ENCODE results near the gene ZNF614. TPM values are rescaled to one million over a fixed set of nuclear protein-coding genes. Genes with fewer than 3 reads are reported as not detected.
"Not testable (repeated sequence)": the region's sequence is repeated elsewhere in the genome, so short reads cannot be mapped to it uniquely, and the experiment has no call there.

The ZNF614 gene
- total RNA-seq, 4 donors from 2014 or later = 6.8 to 12.7 (median 8.3) TPM

GRCh38 chr19:52048555-52049501 lies 20.6 kb upstream of the ZNF614 start, which contains the start of gene ZNF432:
Gene ZNF432, minus strand, starts transcription at chr19:52048838. Its CDS starts 1,970 bp downstream, at chr19:52046868.
- DNase-seq (ENCODE audit: low spot score) (peak; percentile 60), ATAC-seq (ENCODE audit: low FRiP score) (peak; percentile 98)
- TF ChIP-seq CTCF (IDR thresholded peaks at IDR 0.05) = no peak

- TF ChIP-seq CTCF (IDR thresholded peaks at IDR 0.05) = no peak
- ATAC-seq (ENCODE audit: low FRiP score) (no peak), DNase-seq (ENCODE audit: low spot score) (no peak)
Measured at GRCh38 chr19:52039169-52039568, 11.0 kb upstream of the ZNF614 start.

- DNase-seq (ENCODE audit: low spot score) (no peak), ATAC-seq (ENCODE audit: low FRiP score) (no peak)
- no peak for TF ChIP-seq CTCF (IDR thresholded peaks at IDR 0.05)
Measured at GRCh38 chr19:52034051-52034728, 6.0 kb upstream of the ZNF614 start.

- TF ChIP-seq CTCF (IDR thresholded peaks at IDR 0.05) = no peak
- ATAC-seq (ENCODE audit: low FRiP score) (peak; percentile 20), DNase-seq (ENCODE audit: low spot score) (no peak)
Measured at GRCh38 chr19:52028780-52029123, 573 bp upstream of the ZNF614 start.

GRCh38 chr19:52026255-52026990 lies 1.8 kb downstream of the ZNF614 start:
- not testable (repeated sequence) for ATAC-seq (ENCODE audit: low FRiP score)

GRCh38 chr19:52024478-52024877 lies 3.7 kb downstream of the ZNF614 start:
- not testable (repeated sequence) for DNase-seq (ENCODE audit: low spot score); ATAC-seq (ENCODE audit: low FRiP score)

More at GRCh38 chr19:52026255-52026990, 1.8 kb downstream of the ZNF614 start:
- DNase-seq (ENCODE audit: low spot score) = not testable (repeated sequence)

- no peak for DNase-seq (ENCODE audit: low spot score)
- no peak for TF ChIP-seq CTCF (IDR thresholded peaks at IDR 0.05)
- ATAC-seq (ENCODE audit: low FRiP score) = no peak
Measured at GRCh38 chr19:52022193-52022592, 6.0 kb downstream of the ZNF614 start.
